ENCODE data around the gene THRB. TPM values are rescaled to one million over a fixed set of nuclear protein-coding genes. Genes with fewer than 3 reads are reported as not detected.

THRB gene
- total RNA-seq, 1 experiment from 2014 or later = 5.8 TPM

GRCh38 chr3:24507776-24508422 is 13.2 kb upstream of the THRB start:
- no peak for TF ChIP-seq NFE2L1 (CRISPR knock-in tag; IDR thresholded peaks at IDR 0.05)
- TF ChIP-seq ZNF423 (CRISPR knock-in tag; IDR thresholded peaks at IDR 0.05) = no peak
- TF ChIP-seq ATF3 (CRISPR knock-in tag; conservative IDR thresholded peaks at IDR 0.05) = no peak
- no peak for TF ChIP-seq ZNF121 (CRISPR knock-in tag; IDR thresholded peaks at IDR 0.05)
- TF ChIP-seq ATF6 (CRISPR knock-in tag; IDR thresholded peaks at IDR 0.05) = no peak
- TF ChIP-seq, protein P1, sequence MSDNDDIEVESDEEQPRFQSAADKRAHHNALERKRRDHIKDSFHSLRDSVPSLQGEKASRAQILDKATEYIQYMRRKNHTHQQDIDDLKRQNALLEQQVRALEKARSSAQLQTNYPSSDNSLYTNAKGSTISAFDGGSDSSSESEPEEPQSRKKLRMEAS (CRISPR knock-in tag; IDR thresholded peaks at IDR 0.05) = no peak
- TF ChIP-seq ETV6 (CRISPR knock-in tag; IDR thresholded peaks at IDR 0.05) = no peak
- TF ChIP-seq ATF1 (CRISPR knock-in tag; IDR thresholded peaks at IDR 0.05) = no peak
- TF ChIP-seq, protein P2, sequence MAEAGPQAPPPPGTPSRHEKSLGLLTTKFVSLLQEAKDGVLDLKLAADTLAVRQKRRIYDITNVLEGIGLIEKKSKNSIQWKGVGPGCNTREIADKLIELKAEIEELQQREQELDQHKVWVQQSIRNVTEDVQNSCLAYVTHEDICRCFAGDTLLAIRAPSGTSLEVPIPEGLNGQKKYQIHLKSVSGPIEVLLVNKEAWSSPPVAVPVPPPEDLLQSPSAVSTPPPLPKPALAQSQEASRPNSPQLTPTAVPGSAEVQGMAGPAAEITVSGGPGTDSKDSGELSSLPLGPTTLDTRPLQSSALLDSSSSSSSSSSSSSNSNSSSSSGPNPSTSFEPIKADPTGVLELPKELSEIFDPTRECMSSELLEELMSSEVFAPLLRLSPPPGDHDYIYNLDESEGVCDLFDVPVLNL (CRISPR knock-in tag; IDR thresholded peaks at IDR 0.05; ENCODE audit: borderline replicate concordance, low read depth) = no peak
- no peak for TF ChIP-seq FOXP1 (CRISPR knock-in tag; IDR thresholded peaks at IDR 0.05; ENCODE audit: borderline replicate concordance)
- TF ChIP-seq ZBTB21 (CRISPR knock-in tag; IDR thresholded peaks at IDR 0.05; ENCODE audit: borderline replicate concordance) = no peak
- no peak for TF ChIP-seq ZSCAN18 (CRISPR knock-in tag; IDR thresholded peaks at IDR 0.05)
- no peak for TF ChIP-seq FOXK1 (CRISPR knock-in tag; IDR thresholded peaks at IDR 0.05)
- TF ChIP-seq, protein P3, sequence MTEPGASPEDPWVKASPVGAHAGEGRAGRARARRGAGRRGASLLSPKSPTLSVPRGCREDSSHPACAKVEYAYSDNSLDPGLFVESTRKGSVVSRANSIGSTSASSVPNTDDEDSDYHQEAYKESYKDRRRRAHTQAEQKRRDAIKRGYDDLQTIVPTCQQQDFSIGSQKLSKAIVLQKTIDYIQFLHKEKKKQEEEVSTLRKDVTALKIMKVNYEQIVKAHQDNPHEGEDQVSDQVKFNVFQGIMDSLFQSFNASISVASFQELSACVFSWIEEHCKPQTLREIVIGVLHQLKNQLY (CRISPR knock-in tag; IDR thresholded peaks at IDR 0.05) = no peak
- no peak for TF ChIP-seq SMAD3 (CRISPR knock-in tag; IDR thresholded peaks at IDR 0.05; ENCODE audit: borderline replicate concordance)
- TF ChIP-seq TEAD1 (CRISPR knock-in tag; IDR thresholded peaks at IDR 0.05) = no peak
- TF ChIP-seq PRRX2 (CRISPR knock-in tag; IDR thresholded peaks at IDR 0.05) = no peak
- Mint-ChIP-seq H3K4me1 (peaks cover 14% of the 10 kb centered on the region), H3K27ac (no peak overlapping the region; the same call in 1 of the 2 replicates), H3K9me3 (no peaks in the 10 kb centered on the region; the same call in 1 of the 2 replicates), H3K27me3 (ENCODE audit: low read depth) (no peaks in the 10 kb centered on the region), H3K36me3 (no peaks in the 10 kb centered on the region), H3K4me3 (no peak overlapping the region)
- ChIA-PET POLR2A (no interaction called here), CTCF (no interaction called here)
- ATAC-seq (no peak), DNase-seq (ENCODE audit: low spot score) (no peak)

- no peaks in the 10 kb centered on the region for H3K27me3 Mint-ChIP-seq (ENCODE audit: low read depth)
- H3K27ac Mint-ChIP-seq = no peak overlapping the region
- ATAC-seq = no peak
- TF ChIP-seq NR3C1 (CRISPR knock-in tag; conservative IDR thresholded peaks at IDR 0.05; ENCODE audit: low read depth) (no peak), JAZF1 (CRISPR knock-in tag; IDR thresholded peaks at IDR 0.05) (no peak), FOXP4 (CRISPR knock-in tag; IDR thresholded peaks at IDR 0.05) (no peak), CBFB (CRISPR knock-in tag; IDR thresholded peaks at IDR 0.05; ENCODE audit: low read depth) (no peak), CTCF (IDR thresholded peaks at IDR 0.05) (no peak), OVOL2 (CRISPR knock-in tag; IDR thresholded peaks at IDR 0.05; ENCODE audit: borderline replicate concordance) (no peak)
- TF ChIP-seq, protein P4, sequence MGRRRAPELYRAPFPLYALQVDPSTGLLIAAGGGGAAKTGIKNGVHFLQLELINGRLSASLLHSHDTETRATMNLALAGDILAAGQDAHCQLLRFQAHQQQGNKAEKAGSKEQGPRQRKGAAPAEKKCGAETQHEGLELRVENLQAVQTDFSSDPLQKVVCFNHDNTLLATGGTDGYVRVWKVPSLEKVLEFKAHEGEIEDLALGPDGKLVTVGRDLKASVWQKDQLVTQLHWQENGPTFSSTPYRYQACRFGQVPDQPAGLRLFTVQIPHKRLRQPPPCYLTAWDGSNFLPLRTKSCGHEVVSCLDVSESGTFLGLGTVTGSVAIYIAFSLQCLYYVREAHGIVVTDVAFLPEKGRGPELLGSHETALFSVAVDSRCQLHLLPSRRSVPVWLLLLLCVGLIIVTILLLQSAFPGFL (CRISPR knock-in tag; IDR thresholded peaks at IDR 0.05; ENCODE audit: borderline replicate concordance) = no peak
Observed at GRCh38 chr3:24506966-24507775, 12.5 kb upstream of the THRB start.

More at GRCh38 chr3:24506966-24507775, 12.5 kb upstream of the THRB start:
- POLR2A ChIA-PET = no interaction called here
- DNase-seq (ENCODE audit: low spot score) = no peak
- peaks cover 12% of the 10 kb centered on the region for H3K4me1 Mint-ChIP-seq
- no peak overlapping the region for H3K4me3 Mint-ChIP-seq
- no peaks in the 10 kb centered on the region for H3K36me3 Mint-ChIP-seq
- CTCF ChIA-PET = no interaction called here
- no peaks in the 10 kb centered on the region; the same call in 1 of the 2 replicates for H3K9me3 Mint-ChIP-seq
